H1 (cell line): ENCODE results near the gene VIPR2. TPM values are rescaled to one million over a fixed set of nuclear protein-coding genes. Genes with fewer than 3 reads are reported as not detected.

Experiments
- GTF2F1 ChIP-seq: IDR thresholded peaks from 2 replicates; pipeline ENCODE4 v1.6.1; 2012; ENCODE audit warnings: low read depth, low read length, improper control_type of control experiment, borderline replicate concordance
- SIRT6 ChIP-seq: IDR thresholded peaks from one replicate; pipeline ENCODE4 v1.7.1; 2012; ENCODE audit warnings: low read length, inconsistent platforms
- polyA plus RNA-seq, 7 experiments: library from polyadenylated mRNA; depleted of rRNA in 3 of 7; stranded (reverse) in 5 of 7; unstranded in 2 of 7; fragments of >200 nt in 5 of 7; fragments of 200-250 nt in 2 of 7; gene quantifications; 1 replicate in 5 of 7; 2 replicates in 1 of 7; 4 replicates in 1 of 7; pipeline versions ENCODE4 v1.2.1 to v1.2.3, GENCODE V29; 2011 to 2013; ENCODE audit warnings: missing spikeins in 2 of 7, mixed read lengths in 2 of 7
- total RNA-seq: library from RNA; stranded (reverse); fragmentation: NEBNext Ultra II Directional; extraction: Animal tissue kit (Norgen Biotek cat#: 25700); gene quantifications from 2 replicates; pipeline ENCODE4 v1.2.1, GENCODE V29; 2021

Gene VIPR2
- total and polyA plus RNA-seq, 2 of the 8 experiments (the other 6 are each of a cell fraction or from before 2014, with no cell fraction given), result 2.4 to 6.3 TPM

DNA sequence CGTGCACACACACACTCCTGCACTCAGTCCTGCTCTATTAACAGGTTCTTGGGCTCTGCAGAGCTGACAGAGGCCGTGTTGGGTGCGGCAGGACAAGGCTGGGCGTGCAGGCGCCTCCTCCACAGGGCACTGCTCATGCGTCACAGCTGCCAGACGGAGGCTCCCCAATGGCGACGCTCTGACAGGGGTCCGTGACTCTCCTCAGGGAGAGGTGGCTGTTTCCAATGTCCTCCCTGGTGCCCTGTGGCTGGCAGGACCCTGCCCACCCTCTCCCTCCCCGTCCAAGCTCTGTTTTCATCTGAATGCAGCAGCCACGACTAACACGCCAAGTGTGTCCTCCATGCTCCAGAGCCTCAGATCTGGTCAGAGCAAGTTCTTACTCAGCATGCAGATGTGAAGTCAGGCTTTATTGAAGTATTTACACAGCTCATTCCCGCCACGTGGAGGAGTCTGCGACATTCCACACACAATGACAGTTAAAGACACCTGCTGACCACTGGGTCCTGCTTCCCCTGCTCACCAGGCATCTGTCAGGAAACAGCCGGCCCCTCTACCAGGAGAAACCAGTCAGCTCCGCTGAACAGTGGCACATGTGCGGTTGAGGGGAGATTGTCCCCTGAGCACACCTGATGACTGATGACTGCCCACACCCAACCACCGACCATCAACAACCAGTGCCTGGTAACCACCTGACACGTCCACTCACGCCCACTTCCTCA, 116.7 kb downstream of the VIPR2 start (continued):
- no peak for TF ChIP-seq GTF2F1
- TF ChIP-seq SIRT6, result no peak
- TF ChIP-seq, all 59 proteins: peak for 0
